Measurements from ENCODE around the gene SNX8.

The SNX8 gene

GRCh38 chr7:2296832-2297231, 17.4 kb downstream of the SNX8 start:
- DNase-seq (ENCODE audit: extremely low read depth, low read depth): no peak

GRCh38 chr7:2295936-2296620, 18.2 kb downstream of the SNX8 start:
- no peak for DNase-seq (ENCODE audit: extremely low read depth, low read depth)

More at GRCh38 chr7:2296832-2297231, 17.4 kb downstream of the SNX8 start:
- TF ChIP-seq CTCF (IDR thresholded peaks at IDR 0.05; ENCODE audit: low read depth, low read length): no peak

GRCh38 chr7:2290877-2291276, 23.4 kb downstream of the SNX8 start:
- TF ChIP-seq CTCF (IDR thresholded peaks at IDR 0.05; ENCODE audit: low read depth, low read length): no peak
- DNase-seq (ENCODE audit: extremely low read depth, low read depth): no peak

More at GRCh38 chr7:2295936-2296620, 18.2 kb downstream of the SNX8 start:
- TF ChIP-seq CTCF (IDR thresholded peaks at IDR 0.05; ENCODE audit: low read depth, low read length): no peak

GRCh38 chr7:2289621-2290020, 24.6 kb downstream of the SNX8 start:
- no peak for DNase-seq (ENCODE audit: extremely low read depth, low read depth)
- TF ChIP-seq CTCF (IDR thresholded peaks at IDR 0.05; ENCODE audit: low read depth, low read length): no peak

GRCh38 chr7:2289111-2289586, 25.1 kb downstream of the SNX8 start:
- no peak for DNase-seq (ENCODE audit: extremely low read depth, low read depth)
- TF ChIP-seq CTCF (IDR thresholded peaks at IDR 0.05; ENCODE audit: low read depth, low read length): no peak

GRCh38 chr7:2288503-2288902, 25.7 kb downstream of the SNX8 start:
- no peak for DNase-seq (ENCODE audit: extremely low read depth, low read depth)
- TF ChIP-seq CTCF (IDR thresholded peaks at IDR 0.05; ENCODE audit: low read depth, low read length): no peak

GRCh38 chr7:2287745-2288144, 26.5 kb downstream of the SNX8 start:
- no peak for DNase-seq (ENCODE audit: extremely low read depth, low read depth)
- TF ChIP-seq CTCF (IDR thresholded peaks at IDR 0.05; ENCODE audit: low read depth, low read length): no peak

Measured in AG09319 (cell line).